ENCODE measurements around the gene THAP11. TPM values are rescaled to one million over a fixed set of nuclear protein-coding genes. Genes with fewer than 3 reads are reported as not detected.

Gene THAP11
- total and polyA plus RNA-seq, 2 of the 4 experiments (the other 2 are of a cell fraction) = 13.3 to 14.5 TPM

DNA sequence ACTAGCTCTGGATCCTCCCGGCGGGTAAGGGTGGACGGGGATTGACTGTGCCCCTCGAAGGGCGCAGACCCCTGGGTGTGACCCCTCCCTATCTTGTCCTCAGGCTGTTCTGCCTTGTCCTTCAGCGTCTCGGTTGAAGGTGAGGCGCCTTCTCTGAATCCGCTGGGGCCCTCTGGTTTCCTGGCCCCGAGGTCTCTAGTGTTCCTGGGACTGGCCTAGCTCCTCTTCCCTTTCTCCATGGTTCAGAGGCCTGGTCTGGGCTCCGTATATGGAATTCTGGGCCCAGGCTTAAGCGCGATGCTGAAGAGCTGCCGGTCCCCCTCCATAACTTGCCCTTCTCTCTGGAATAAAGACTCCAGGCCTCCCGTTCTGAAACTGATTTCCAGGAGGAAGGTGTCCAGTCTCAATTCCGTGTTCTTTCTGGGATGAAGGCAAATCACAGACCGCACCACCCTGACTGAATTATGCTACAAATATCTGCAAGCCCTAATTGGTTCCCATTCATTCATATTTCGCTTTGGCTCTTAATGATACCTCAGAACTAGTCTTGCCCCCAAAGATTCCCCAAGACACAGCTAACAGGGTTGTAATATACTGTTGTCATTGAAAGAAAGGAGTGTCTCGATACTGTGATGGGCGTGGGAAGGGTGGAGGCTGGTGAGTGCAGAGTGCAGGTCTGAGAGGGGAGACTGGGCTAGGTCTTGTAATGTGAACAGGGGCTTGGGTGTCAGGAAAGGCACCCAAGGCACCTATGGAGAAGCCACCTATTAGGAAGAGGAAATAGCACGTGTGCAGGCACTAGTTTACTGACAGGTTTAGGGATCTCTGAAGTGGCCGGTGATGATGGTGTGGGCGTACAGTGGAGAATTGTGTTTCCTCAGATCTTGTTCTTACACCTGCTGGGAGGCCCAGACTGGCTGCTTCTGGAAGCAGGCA is 31.6 kb downstream of the THAP11 start:
- TF ChIP-seq CEBPB (IDR thresholded peaks at IDR 0.05; ENCODE audit: low read depth, low read length) (no peak), NFE2L2 (IDR thresholded peaks at IDR 0.05; ENCODE audit: low read depth, low read length) (no peak)
- H3K27me3 ChIP-seq (ENCODE audit: control insufficient read depth, insufficient read depth, low read length) = no peaks in the 10 kb centered on the region
- peak; percentile 7 for DNase-seq
- BruUV-seq (replicated peaks) = no TSS peak
- H2BK20ac ChIP-seq (ENCODE audit: low read depth, low read length) = no peak overlapping the region
- H3K27ac ChIP-seq (ENCODE audit: insufficient read depth, low read length) = peak overlapping the region; percentile 82
- peaks cover 49% of the 10 kb centered on the region for H4K20me1 ChIP-seq (ENCODE audit: insufficient read depth, low read length)
- in situ Hi-C loops (cut with MboI; ENCODE audit: low sequenced_read_pairs) (no loop called here), dilution Hi-C loops (cut with HindIII; ENCODE audit: low sequenced_read_pairs, unreplicated experiment) (no loop called here), intact Hi-C loops (cut with micrococcal nuclease) (loop anchor here (2.0 kb wide), 1 partner anchor 27 kb away; the partner anchor contains the start of genes CENPT and NUTF2)
- H3K14ac ChIP-seq (replicated peaks; ENCODE audit: low read depth, low read length) = peak overlapping the region; percentile 67
- H3K4ac ChIP-seq (ENCODE audit: low read depth, low read length) = peak overlapping the region; percentile 53
- ChIA-PET CTCF (interaction anchor here (1.2 to 1.8 kb wide), 2 partner anchors 11 to 204 kb away, joined by 3 to 7 read pairs; partner anchors contain the start of gene NRN1L), POLR2A (ENCODE audit: unreplicated experiment) (no interaction called here)
- WGBS, 2 experiments (ENCODE audit: extremely low coverage in 2 of 2, insufficient read length in 1 of 2) = 30% methylated on average over 2 of the region's 23 CpGs; no CpG with 5 or more reads in 1 of the 2 experiments
- H3K9ac ChIP-seq (ENCODE audit: low read depth, low read length) = peak overlapping the region; percentile 95
- no peak overlapping the region for H2BK120ac ChIP-seq (ENCODE audit: low read depth, low read length)
- no peak overlapping the region for H2BK15ac ChIP-seq (ENCODE audit: low read depth, low read length)
- H3K4me1 ChIP-seq (ENCODE audit: control insufficient read depth, insufficient read depth, low read length) = peaks cover 10% of the 10 kb centered on the region
- H3K4me3 ChIP-seq (ENCODE audit: insufficient read depth, low read depth, low read length) = peak overlapping the region; percentile 89
- H3K18ac ChIP-seq (ENCODE audit: low read depth, low read length) = no peak overlapping the region; the same call in 1 of the 2 replicates
- peak overlapping the region; percentile 95 for H2AFZ ChIP-seq (replicated peaks; ENCODE audit: low read length, poor library complexity)
- H4K8ac ChIP-seq (ENCODE audit: low read depth in 2 of 2, low read length in 2 of 2) = peak overlapping the region; percentile 53 to 64; a peak in 3 of 4 replicates
- H3K36me3 ChIP-seq (ENCODE audit: control insufficient read depth, insufficient read depth, low read length) = peaks cover 51% of the 10 kb centered on the region
- H4K5ac ChIP-seq (ENCODE audit: low read depth, low read length) = peak overlapping the region; percentile 43; the same call in 1 of the 2 replicates
- H3K23ac ChIP-seq (ENCODE audit: low read depth, low read length) = peak overlapping the region; percentile 19
- H3K79me1 ChIP-seq (ENCODE audit: low read depth in 1 of 2, low read length in 2 of 2) = peaks cover 29 to 75% of the 10 kb centered on the region in 2 experiments
- peak overlapping the region; percentile 74 for H2AK5ac ChIP-seq (ENCODE audit: low read depth, low read length)
- H2AK9ac ChIP-seq (replicated peaks; ENCODE audit: low read depth, low read length, poor library complexity) = peak overlapping the region; percentile 84
- ATAC-seq (ENCODE audit: low read depth) = peak; percentile 40
- peaks cover 18% of the 10 kb centered on the region for H3K9me1 ChIP-seq (ENCODE audit: insufficient read depth, low read length)
- H3K4me2 ChIP-seq (ENCODE audit: low read depth, low read length) = peak overlapping the region; percentile 95
- H3K9me3 ChIP-seq (ENCODE audit: control insufficient read depth, insufficient read depth, low read length) = no peaks in the 10 kb centered on the region
- peak overlapping the region; percentile 80 for H3K56ac ChIP-seq (ENCODE audit: extremely low read depth, insufficient read depth, low read length)
- H2BK5ac ChIP-seq (ENCODE audit: low read depth, low read length, poor library complexity, severe bottlenecking) = peak overlapping the region; percentile 59
- 0 out of 2 replicates have a peak overlapping the region, but pooled peaks have one; percentile 24 for H4K91ac ChIP-seq (ENCODE audit: insufficient read depth, low read depth, low read length)
